ENCODE measurements around the gene UQCC2.

UQCC2 gene

DNA sequence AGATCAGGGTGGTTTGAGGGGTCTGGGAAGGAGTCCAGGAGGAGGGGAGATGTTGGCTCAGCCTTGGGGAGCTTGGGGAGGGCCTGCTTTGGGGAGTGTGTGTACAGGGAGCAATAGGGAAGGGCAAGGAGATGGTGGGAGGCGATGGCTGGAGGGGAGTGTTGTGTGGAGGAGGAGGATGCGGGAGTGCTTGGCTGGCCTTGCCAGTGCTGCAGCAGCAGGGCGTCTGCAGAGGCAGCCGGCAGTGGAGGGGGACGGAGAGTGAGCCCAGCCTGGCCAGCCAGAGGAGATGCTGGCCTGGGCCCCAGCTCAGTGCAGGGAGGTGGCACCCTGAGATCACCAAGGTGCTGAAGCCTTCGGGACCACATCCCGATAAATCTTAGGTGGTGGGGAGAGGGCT lies 31.3 kb upstream of the UQCC2 start:
- TF ChIP-seq, protein P1, sequence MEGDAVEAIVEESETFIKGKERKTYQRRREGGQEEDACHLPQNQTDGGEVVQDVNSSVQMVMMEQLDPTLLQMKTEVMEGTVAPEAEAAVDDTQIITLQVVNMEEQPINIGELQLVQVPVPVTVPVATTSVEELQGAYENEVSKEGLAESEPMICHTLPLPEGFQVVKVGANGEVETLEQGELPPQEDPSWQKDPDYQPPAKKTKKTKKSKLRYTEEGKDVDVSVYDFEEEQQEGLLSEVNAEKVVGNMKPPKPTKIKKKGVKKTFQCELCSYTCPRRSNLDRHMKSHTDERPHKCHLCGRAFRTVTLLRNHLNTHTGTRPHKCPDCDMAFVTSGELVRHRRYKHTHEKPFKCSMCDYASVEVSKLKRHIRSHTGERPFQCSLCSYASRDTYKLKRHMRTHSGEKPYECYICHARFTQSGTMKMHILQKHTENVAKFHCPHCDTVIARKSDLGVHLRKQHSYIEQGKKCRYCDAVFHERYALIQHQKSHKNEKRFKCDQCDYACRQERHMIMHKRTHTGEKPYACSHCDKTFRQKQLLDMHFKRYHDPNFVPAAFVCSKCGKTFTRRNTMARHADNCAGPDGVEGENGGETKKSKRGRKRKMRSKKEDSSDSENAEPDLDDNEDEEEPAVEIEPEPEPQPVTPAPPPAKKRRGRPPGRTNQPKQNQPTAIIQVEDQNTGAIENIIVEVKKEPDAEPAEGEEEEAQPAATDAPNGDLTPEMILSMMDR (IDR thresholded peaks at IDR 0.05; ENCODE audit: extremely low read depth, missing control alignments) = no peak
- DNase-seq (ENCODE audit: low spot score) = no peak

DNA sequence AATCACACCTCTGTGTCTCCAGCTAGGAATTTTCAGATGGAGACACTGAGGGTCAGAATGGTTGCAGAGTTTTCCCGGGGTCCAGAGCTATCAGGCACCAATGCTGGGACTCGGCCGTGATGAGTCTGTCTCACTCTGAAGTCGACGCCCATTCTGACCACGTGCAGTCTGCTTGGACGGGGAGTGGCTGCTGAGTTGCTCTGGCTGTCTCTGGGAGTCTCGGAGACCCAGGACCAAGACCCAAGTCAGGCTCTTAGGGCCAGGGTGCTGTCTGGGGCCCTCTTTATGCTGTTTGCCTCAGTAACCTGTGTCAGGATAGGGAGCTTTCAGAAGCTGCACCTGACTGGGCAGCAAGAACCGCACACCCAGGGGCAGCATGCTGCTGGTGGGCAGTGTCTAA lies 30.6 kb upstream of the UQCC2 start:
- TF ChIP-seq, protein P1 (IDR thresholded peaks at IDR 0.05; ENCODE audit: extremely low read depth, missing control alignments) = no peak
- DNase-seq (ENCODE audit: low spot score) = no peak

DNA sequence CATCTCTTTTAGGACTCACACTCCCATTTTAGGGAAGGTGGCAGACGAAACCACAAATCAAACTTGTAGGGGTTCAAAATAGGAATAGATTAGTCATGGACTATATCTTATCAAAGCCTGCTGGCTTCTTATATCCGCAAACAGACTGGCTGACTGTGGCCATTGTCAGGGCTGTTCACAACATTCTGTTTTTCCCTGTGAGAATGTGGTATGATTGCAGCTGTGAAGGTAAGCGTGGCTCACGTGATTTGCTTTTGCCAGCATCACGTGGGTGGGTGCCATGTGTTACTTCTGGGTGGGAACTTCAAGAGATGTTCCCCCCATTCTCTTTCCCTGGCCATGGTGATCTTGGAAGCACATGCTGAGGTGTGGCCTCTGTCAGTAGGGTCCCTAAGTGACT lies 29.3 kb upstream of the UQCC2 start:
- TF ChIP-seq, protein P1 (IDR thresholded peaks at IDR 0.05; ENCODE audit: extremely low read depth, missing control alignments) = no peak
- no peak for DNase-seq (ENCODE audit: low spot score)

DNA sequence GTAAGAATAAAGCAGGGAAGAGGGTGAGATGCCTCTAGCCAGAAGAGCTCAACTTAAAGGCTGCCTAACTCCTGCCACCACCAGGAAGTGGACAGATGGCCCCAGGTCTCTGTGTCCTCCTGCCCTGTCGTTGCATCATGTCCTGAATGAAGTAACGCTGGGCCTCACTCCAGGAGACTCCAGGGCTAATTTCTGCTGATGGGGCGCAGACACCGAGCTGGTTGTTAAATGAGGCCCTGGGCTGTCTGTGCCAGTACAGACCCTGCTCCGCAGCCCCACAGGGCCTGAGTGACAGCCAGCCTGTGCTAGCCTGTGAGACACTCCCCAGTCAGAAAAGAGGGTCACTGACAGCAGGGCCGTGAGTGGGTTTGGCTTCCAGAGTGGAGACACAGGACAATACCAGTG lies 28.7 kb upstream of the UQCC2 start:
- TF ChIP-seq, protein P1 (IDR thresholded peaks at IDR 0.05; ENCODE audit: extremely low read depth, missing control alignments) = no peak
- no peak for DNase-seq (ENCODE audit: low spot score)

DNA sequence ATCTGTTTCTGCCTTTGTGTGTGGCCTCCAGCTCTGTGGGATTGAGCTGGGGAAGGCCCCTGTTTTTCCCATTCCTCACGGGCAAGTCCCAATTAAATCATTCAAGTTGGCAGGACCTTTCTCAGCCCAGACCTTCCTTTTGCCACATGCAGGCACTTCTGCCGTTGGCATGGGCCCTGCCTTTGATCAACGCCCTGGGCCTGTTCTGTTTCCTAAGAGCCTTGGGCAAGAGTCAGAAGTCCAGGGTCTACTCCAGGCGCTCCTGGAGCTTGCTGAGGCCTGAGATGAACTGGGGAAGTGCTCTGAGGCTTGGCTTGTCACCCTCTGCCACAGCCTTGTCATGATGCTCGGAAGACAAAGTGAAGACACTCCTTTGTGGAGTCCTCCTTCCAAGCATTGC lies 28.1 kb upstream of the UQCC2 start:
- no peak for DNase-seq (ENCODE audit: low spot score)
- TF ChIP-seq, protein P1 (IDR thresholded peaks at IDR 0.05; ENCODE audit: extremely low read depth, missing control alignments) = no peak

DNA sequence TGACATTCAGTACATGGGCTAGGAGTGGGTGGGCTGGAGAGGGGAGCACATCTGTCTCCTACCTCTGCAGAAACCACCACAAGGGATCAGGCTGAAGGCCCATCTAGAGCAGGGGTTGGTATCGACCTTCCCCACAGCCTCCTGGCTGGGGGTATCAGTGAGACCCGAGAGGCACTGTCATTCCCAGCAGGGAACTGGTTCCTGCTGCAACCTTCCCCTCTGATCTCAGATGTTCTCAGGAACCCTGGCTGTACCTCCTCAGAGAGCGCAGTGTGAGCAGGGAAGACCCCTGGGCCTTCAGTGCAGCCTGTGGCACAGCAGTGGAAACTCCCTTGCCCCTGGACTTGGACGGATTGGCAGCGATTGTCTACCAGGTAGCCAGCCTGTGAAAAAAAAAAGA lies 27.4 kb upstream of the UQCC2 start:
- TF ChIP-seq, protein P1 (IDR thresholded peaks at IDR 0.05; ENCODE audit: extremely low read depth, missing control alignments) = no peak
- DNase-seq (ENCODE audit: low spot score) = no peak

DNA sequence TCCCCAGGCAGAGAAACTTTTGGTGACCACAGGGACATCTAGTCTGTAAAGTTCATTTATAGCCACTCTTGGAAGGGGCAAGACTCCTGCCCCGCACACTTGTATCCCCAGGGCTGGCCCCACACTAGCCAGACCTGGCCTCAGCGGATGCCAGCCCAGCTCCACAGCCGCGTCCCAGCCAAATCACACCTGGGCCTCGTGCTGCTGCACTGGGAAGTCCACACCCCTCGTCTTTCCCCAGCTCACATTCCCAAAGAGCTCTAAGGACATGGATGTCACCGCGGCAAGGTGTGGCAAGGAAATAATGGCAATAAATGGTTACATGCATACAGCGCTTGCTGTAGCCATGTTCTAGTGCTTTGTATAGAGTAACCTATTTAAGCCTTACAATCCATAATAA lies 26.7 kb upstream of the UQCC2 start:
- TF ChIP-seq, protein P1 (IDR thresholded peaks at IDR 0.05; ENCODE audit: extremely low read depth, missing control alignments) = no peak
- no peak for DNase-seq (ENCODE audit: low spot score)
